ENCODE measurements around the gene LOXHD1. TPM values are rescaled to one million over a fixed set of nuclear protein-coding genes. Genes with fewer than 3 reads are reported as not detected.

Gene LOXHD1
- total RNA-seq, 1 donor from 2014 or later: not detected

DNA sequence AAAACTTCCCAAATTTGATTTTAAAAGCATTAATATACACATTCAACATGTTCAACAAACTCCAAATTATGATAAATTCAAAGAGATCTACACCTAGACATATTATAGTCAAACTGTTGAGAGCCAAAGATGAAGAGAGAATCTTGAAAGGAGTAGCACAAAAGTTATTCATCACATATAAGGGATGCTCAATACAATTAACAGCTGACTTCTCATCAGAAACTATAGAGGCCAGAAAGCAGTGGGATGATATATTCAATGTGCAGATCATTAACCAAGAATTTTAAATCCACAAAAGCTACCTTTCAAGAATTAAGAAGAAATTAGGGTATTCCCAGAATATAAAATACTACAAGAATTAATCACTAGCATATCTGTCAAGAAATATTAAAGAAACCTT lies 75.4 kb downstream of the LOXHD1 start:
- no peak for DNase-seq (ENCODE audit: low read depth, low spot score)

DNA sequence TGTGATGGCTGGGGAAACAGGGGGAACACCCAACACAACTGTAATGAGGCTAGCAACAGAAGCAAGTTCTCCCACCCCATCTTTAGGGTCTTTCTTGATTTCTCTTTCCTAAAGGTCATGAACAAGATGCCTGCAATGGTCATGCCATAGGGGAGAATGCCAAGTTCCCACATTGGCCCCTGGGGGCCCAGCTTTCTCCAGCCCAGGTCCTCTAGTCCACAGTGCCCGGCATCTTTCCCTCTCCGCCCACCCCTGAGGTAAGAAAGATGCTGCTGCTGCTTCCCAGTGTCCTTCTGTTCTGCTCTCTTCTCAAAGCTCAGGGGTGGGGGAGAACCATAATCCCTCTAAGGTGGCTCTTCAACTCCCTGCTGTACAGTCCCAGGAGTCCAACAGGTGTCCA lies 78.0 kb downstream of the LOXHD1 start:
- DNase-seq (ENCODE audit: low read depth, low spot score): no peak

DNA sequence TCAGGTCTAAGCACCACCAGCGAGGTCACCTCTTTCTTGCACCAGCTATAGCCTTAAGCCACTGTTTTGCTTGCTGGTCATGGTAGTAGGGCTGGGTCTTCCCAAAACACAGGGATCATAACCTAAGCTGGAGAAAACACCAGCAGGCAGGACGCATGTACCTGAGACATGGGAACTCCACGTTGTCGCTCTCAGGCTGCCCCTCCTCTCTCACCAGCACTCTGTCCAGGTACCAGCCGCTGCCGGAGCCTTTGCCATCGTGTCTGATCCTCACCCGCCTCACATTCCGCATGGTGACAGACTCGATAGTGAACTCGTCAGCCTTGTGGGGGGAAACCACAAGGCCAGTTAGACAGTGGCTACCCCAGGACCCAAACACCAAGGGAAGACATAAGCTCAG lies 79.5 kb downstream of the LOXHD1 start:
- no peak for DNase-seq (ENCODE audit: low read depth, low spot score)

DNA sequence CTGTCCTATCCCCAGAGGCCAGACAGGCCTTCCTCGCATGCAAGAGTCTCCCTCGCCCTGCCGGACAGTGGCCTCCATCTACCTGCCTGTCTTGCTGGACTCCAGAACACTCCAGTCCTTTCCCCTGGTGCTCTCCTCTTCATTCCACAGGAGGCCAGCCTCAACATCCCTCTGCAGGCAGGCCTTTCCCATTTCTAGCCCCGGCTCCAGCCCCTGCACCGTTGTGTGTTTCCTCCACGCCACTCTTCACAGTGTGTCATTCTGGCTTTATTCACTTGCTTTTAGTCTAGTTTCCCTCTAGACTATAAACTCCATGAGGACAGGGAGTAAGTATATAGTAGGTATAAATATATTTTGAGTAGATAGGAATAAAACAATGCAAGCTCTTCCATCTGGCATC lies 81.2 kb downstream of the LOXHD1 start:
- no peak for DNase-seq (ENCODE audit: low read depth, low spot score)

DNA sequence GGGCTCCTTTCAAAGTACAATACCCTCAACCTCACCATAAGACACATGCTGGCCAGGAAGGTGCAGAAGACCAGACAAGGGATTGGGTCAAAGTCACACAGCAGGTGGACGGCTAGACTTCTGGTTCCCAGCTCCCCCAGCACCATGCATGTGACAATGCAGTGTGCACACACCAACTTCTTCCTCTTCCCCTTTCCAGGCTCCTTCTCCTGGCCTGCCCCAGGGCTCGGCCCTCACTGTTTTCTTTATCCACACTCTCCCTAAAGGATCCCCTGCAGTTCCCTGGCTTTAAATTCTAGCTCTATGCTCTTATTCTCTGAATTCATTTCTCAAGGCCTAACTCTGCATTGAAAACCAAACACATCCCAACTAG lies 82.3 kb downstream of the LOXHD1 start:
- DNase-seq (ENCODE audit: low read depth, low spot score): no peak

DNA sequence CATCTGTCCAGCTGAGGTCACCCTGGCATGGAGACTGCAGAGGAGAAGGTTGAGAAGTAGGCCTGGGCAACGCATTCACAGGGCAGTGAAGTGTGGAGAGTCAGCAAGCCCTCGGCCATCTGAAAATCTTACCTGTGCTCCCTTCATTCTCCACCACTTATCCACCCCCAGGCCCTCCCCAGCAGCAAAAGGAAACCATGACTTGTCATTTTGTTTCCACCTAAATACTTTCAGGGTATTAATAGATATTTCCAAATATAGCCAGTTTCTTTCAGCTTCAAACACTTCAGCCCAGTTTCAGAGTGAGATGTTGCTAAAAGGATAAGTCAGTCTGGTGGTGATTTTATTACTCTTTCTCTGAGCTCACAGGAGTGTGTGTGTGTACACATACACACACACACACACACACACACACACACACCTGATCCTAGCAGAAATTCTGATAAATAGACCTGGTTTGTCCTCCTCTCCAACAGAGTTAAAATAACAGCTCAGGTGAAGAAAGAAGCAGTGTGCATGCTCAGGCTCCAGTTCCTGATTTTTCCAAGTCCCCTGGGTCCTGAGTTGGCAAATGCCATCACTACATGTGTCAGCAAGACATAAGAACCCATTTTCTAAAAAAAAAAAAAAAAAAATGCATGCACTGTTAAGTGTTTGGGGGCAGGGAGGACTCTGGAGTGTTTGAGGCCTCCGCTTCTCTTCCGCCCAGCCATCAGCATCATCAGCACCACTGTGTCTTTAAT lies 82.8 kb downstream of the LOXHD1 start:
- no peak for DNase-seq (ENCODE audit: low read depth, low spot score)

DNA sequence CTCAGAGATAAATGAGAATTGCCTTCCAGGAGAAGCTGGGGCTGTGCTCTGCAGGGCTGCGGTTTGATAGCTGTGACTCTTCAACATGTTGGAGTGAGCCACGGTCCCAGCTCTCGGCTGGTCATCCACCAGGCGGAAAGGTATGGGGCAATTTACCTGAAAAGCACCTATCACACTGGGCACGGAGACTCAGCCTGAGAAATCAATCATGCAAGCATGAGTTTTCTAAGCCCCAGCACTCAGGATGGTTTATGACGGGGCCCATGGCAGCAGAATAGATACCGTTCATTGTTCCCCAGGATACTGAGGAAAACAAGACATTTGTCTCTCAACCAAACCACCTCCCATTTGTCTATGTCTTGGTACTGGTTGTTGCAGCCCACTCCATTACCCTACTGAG lies 83.9 kb downstream of the LOXHD1 start:
- no peak for DNase-seq (ENCODE audit: low read depth, low spot score)

DNA sequence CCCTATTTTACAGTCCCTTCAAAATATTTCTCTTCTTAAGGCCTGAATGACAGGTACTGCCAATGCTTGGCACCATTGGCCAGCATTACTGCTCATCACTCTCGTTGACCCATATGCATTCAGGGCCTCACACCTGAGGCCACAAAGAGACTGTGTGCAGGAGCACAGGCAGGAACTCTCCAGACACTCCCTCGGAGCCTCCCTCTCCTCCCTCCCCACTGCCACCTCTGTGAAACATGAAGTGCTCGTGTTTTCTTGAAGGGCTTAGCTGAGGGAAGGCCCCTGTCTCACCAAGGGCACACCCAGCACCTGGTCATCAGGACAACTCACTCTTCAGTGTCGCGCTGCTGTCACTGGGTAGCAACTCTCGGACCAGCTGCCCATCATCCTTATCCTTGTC lies 85.3 kb downstream of the LOXHD1 start:
- DNase-seq (ENCODE audit: low read depth, low spot score): no peak

DNA sequence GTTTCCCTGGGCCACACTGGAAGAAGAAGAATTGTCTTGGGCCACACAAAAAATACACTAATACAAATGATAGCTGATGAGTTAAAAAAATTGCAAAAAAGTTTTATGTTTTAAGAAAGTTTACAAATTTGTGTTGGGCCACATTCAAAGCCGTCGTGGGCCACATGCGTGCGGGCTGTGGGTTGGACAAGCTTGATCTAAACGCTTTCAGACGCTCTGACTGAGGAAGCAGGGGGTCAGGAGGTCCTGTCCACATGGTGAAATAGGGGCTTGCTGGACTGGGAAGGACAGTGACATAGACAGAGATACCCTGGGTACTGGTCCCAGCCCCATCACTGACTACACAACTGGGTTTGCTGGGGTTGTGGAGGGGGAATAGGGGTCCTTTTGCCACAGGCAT lies 86.4 kb downstream of the LOXHD1 start:
- no peak for DNase-seq (ENCODE audit: low read depth, low spot score)

DNA sequence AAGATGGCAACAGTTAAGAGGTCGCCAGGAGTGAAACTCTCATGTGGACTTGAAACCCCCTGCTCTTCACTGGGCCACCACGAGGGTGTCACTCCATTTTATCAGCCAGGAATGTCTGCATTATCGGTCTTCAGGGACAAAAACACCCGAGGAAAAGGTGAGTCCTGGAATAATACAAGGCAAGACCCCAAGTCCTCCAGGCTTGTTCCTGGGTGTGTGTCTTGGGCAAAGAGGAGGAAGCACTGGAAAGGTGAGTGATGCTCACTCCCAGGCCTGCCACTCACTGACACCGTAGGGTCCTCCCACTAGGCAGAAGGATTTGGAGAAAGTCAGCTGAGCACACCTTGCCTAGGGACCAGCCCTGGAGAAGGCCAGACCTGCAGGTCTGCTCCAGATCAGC lies 86.9 kb downstream of the LOXHD1 start:
- DNase-seq (ENCODE audit: low read depth, low spot score): no peak

DNA sequence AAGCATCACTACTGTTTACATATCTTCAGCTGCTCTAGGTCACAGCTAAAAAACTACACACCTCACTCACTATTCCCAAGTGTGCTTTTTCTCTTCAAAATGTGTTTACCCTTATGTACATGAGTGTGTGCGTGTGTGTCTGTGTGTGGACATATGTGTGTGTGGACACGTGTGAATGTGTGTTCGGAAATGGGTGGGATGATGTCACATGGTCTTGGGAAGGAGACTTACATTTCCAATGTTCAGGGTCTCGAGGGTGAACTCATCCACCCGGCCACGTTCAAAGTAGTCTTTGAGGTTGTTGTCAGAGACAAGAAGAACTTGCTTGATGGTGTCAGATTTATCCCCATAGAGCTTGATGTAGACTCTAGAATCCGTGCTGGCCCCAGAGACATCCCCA lies 87.8 kb downstream of the LOXHD1 start:
- DNase-seq (ENCODE audit: low read depth, low spot score): no peak

DNA sequence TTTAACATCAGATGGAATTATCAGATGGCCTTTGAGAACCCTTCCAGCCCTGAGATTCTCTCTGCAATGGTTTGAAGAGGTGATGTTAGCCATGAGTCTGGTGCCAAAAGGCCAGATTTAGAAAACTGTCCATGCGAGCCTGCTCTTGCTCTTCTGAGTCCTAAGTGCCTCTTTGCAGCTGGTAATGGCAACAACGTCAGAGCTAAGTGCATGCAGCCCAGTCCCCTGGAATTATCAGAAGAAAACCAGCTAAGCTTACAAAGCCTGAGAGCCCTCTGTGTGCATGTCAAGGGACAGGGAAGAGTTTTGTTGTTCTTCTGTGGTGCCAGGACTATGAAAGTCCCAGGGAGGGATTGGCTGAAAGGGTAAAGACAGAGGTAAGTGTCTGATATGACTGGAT lies 89.8 kb downstream of the LOXHD1 start:
- no peak for DNase-seq (ENCODE audit: low read depth, low spot score)

DNA sequence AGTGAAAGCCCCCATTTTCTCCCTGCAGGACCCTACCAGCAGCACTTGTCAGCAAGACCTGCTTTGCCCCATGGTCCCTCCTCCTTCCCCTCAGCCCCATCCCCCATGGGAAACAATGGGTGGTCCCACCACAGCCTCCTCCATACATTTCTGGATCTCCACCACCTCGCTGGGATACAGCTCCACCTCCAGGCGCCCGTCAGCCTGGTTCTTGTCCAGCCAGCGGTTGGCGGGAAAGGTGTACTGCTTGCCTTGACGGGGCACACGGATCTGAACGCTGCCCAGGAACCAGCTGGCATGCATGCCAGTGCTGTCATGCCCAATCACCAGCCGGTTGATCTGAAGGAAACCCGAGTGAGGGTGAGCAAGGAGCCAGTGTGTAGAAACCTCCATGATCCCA lies 90.9 kb downstream of the LOXHD1 start:
- DNase-seq (ENCODE audit: low read depth, low spot score): no peak

DNA sequence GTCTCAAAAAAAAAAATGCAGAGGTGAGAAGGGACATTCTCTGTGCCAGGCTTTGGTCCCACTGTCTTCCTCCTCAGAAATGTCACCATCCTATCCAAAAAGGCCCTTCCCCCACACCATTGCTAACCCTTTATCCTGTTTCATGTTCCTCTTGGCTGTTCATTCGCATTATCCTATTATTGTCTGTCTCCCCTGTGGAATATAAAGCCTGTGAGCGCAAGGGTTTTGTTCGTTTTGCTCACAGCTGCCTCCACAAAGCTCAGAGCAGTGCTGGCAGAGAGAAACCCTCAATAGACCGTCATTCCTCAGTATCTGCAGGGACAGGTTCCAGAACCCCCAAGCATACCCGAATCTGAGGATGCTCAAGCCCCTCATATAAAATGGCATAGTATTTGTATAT lies 91.8 kb downstream of the LOXHD1 start:
- no peak for DNase-seq (ENCODE audit: low read depth, low spot score)

DNA sequence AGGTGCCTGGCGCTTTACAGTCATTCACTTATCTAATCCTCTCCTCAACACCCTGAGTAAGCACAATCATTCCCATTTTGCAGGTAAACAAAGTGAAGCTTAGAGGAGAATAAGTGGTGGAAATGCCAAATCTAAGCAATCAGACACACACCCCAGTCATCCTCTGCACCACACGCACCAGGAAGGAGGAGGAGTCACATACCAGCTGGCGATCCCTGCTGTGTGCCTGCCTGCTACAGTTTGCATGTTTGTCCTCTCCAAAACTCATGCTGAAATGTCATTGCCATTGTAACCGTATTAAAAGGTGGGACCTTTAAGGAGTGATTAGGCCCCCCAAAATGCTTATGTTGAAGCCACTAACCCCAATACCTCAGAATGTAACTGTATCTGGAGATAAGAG lies 93.7 kb downstream of the LOXHD1 start:
- DNase-seq (ENCODE audit: low read depth, low spot score): no peak

DNA sequence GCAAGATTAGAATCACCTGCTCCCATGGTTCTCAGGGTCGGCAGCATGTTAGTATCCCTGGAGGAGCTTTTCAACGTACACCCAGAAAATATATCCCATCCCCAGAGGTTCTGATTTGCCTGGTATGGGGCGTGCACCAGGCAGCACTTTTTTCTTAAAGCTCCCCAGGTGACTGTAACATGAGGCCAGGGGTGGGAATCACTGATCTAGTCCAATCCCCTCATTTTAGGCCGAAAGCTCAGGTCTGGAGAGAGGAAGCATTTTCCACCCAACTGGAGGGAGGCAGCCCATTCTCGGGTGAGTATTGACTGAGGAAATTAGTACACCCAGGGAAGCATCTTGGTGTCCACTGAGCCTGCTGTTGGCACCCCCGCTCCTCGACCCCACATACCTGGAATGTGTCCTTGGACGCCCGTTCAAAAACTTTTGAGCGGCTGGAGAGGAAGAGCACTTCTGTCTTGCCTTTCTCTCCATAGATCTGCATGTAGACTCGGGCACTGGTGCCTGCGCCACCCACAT lies 94.3 kb downstream of the LOXHD1 start:
- no peak for DNase-seq (ENCODE audit: low read depth, low spot score)

DNA sequence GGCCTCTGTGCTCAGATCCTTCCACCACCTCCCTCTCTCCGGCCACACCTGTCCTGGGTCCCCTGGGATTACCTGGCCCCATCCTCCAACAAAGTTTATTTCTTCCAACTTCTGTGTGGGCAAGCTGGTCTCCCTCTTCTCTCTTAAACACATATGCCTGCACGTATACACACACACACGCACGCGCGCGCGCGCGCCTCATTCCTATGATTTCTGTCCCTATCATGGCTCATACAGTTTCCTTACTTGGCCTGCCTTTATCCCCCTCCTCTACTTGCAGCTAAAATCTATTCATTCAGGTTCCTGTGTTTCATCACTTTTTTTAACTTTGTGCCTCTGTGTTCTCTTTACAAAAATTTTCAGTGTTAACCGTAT lies 96.4 kb downstream of the LOXHD1 start:
- no peak for DNase-seq (ENCODE audit: low read depth, low spot score)

DNA sequence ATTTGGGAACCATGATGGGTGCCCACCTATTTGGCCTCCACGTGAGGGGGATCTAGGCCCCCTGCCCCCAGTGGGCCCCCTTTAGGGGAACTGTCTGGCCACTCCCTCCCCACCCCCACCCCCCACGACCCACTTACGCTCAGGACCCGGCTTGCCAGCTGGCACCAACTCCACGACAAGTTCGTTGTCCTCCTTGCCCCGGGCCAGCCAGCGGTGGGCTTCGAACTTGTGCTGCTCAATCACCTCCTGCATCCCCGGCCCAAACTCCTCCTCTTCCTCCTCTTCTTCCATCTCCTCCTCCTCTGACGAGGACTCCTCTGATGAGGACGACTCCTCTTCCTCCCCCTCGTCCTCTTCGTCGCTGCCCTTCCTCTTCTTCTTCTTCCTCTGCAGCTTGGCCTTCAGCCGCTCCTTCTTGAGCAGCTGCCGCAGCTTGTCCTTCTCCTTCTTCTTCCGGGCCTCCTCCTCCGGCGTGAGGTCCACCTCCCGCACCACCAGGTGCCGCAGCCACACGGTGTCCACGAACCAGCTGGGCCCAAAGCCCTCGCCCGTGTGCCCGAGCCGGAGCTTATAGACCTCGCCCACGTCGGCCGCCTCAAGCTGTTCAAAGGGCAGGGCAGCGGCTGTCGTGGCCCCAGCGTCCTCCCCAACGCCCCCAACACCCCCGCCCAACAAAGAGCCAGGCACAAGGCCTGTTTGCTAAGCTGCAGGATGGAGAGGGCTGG lies 96.9 kb downstream of the LOXHD1 start:
- DNase-seq (ENCODE audit: low read depth, low spot score): no peak

DNA sequence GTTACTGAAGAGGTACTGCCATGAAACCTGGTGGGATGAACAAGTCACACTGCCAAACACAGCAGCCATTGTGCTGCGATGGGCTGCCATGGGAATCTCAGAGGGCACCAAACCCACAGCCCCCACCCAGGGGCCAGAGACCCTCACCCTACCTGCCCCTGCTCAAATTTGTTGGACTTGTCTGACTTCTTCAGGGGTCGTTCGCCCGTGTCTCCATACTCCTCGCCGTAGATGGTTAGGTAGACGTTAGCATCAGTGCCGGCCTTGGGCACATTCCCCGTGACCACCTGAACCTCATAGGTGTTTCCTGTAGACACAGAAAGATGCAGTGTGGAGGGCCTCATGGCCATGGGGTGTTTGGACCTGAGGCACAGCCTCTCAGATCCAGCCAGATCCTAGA lies 97.7 kb downstream of the LOXHD1 start:
- DNase-seq (ENCODE audit: low read depth, low spot score): no peak

DNA sequence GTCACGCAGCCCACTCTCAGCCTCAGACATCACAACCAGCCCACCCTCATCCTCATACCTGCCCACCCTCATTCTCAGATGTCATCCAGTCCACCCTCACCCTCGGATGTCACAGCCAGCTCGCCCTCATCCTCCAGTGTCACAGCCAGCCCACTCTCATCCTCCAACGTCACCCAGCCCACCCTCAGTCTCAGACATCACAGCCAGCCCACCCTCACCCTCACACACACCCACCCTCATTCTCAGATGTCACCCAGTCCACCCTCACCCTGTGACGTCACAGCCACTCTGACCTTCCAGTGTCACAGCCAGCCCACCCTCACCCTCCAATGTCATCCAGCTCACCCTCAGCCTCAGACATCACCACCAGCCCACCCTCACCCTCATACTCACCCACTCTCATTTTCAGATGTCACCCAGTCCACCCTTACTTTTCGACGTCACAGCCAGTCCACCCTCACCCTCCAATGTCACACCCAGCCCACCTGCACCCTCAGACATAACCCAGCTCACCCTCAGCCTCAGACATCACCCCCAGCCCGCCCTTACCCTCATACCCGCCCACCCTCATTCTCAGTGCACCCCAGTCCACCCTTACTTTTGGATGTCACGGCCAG lies 100.3 kb downstream of the LOXHD1 start:
- DNase-seq (ENCODE audit: low read depth, low spot score): no peak

DNA sequence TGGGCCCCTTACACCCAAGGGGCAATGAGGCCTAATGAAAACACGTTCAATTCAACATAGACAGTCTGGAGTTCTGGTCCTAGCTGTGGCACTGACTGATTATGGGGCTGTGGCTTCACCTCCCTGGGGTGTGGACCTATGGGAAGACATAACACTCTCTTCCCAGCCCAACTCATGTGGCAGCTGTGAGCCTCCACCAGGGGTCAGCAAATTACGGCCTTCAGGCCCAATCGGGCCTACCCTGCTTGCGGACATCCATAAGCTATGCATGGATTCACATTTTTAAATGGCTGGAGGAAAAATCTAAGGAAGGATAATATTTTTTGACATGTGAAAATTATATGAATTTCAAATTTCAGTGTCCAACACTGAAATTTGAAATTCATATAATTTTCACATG lies 101.3 kb downstream of the LOXHD1 start:
- no peak for DNase-seq (ENCODE audit: low read depth, low spot score)

DNA sequence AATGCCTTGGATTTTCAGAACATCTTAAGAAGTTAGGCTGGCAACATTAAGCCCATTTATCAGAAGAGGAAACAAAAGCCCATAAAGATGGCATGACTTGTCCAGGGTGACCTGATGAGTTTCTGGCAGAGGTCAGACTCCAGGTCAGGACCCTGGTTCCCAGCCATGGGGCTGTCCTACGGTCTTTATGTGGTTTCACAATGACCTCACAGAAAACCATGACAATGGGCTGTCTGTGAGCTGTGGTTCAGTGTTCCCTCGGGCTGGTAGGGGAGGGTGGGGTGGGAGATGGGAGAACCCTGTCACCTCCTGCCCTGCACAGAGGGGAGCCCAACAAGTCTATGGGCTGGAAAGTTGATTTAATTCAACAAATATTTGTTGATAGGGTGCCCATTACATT lies 101.8 kb downstream of the LOXHD1 start:
- no peak for DNase-seq (ENCODE audit: low read depth, low spot score)

Data from pulmonary artery endothelial cell (primary cell).